Cerebellar cortex (tissue), 1 donor: ENCODE results near the gene SIT1.

Experiments
- DNase-seq: peaks from one replicate; pipeline ENCODE4 v3.0.0-alpha.2; 2015; ENCODE audit warnings: low spot score

Gene SIT1

DNA sequence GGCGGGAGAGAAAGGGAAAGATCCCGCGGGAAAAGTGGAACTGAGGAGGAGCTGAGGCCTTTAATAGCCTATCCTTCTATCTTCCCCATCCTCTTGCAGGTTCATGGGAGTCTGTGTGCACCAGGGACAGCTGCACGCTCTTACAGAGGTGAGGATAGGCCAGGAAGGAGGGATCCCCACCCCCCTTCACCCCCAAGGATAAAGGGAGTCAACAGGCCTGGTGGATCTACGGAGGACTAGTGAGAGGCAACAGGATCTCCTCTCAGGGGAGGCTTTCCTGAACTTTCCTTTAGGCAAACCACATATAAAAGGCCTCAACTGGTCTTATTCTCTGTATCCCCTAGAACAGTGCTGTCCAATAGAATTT, 44.6 kb downstream of the SIT1 start:
- no peak for DNase-seq

DNA sequence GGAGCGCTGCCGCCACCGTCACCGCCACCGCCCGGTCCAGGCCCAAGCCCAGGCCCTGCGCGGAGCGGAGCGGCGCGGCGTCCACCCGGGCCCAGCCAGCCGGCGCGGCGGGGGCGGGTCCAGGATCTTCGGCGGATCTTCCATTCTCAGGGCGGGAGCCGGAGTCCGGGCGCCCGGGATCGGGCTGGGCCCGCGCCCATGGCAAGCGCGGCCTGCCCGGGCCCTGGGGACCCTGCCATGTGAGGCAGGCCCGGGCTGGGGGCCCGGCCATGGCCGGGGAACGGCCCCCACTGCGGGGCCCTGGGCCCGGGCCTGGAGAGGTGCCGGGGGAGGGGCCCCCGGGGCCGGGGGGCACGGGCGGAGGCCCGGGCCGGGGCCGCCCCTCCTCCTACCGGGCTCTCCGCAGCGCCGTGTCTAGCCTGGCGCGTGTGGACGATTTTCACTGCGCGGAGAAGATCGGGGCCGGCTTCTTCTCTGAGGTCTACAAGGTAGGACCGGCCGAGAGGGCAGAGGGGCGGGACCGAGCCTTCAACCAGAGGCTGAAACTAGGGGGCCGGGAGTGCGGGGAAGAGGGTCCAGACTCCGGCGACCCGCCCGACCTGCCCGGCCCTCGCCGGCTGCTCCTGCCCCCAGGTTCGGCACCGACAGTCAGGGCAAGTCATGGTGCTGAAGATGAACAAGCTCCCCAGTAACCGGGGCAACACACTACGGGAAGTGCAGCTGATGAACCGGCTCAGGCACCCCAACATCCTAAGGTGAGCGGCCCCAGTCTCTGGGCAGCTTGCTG, 45.2 kb downstream of the SIT1 start:
- no peak for DNase-seq

DNA sequence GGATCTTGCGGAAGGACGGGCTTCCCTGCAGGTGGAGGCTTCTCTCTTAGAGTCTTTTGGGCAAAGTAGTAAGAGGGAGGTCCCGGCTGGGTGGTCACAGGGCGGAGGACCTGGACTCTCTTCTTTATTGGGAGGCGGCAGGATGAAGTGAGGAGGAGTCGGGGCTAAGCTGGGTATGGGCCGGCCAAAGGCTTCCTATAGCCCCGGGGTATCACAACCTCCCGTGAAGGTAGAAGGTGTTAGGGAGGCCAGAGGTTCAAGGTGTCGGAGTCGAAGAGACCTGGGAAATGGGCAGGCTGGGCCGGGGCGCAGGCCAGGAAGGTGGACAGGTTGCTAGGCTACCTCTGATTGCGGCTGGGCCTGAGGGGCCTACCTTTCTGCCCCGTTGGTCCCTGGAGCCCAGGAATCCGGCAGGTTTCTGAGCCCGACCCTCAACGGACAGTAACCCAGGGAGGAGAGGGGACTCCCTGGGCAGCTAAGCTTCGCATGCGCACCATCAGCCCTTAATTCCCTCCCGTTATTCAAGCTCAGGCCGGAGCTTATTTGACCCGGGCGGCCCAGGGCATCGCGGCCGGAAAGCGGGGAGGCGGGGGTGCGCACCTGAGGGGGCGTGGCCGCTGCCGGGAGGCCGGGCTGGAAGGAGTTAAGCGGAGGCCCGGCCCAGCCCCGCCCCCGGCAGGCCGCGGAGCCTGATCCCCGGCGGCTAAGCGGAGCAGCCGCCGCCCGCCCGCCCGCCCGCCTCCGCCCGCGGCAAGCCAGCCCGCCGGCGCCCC, 46.0 kb downstream of the SIT1 start, which contains the start of gene TESK1:
Gene TESK1, plus strand, starts transcription at position 685 of the 773 bp plus-strand sequence. CDS start 358 bp downstream, outside the sequence.
- peak; percentile 72 for DNase-seq

DNA sequence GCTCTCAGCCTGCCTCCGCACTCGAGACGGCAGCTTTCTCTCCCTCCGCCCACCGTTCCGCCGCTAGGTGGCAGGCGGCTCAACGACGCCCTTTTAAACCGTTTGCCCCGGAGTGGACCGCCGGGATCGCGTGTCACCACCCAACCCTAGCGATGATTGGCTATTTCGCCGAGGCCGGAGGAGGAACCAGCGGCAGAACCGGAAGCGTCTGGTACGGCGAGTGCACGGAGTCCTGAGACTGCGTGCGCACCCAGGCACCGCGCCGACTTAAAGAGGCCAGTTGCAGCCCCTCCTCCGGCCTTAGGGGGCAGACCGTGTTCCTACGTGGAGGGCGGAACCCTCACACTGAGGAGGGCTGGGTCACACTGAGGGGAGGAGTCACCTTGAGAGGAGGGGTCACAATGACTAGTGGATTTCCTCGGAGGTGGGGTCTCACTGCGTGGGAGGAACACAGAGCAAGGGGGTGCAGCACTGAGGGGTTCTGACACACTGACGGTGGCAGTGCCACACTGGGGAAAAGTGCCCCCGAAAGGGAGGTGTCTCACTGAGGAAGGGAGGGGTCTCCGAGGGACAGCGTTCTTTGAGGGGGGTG, 46.6 kb downstream of the SIT1 start:
- DNase-seq = peak; percentile 99

DNA sequence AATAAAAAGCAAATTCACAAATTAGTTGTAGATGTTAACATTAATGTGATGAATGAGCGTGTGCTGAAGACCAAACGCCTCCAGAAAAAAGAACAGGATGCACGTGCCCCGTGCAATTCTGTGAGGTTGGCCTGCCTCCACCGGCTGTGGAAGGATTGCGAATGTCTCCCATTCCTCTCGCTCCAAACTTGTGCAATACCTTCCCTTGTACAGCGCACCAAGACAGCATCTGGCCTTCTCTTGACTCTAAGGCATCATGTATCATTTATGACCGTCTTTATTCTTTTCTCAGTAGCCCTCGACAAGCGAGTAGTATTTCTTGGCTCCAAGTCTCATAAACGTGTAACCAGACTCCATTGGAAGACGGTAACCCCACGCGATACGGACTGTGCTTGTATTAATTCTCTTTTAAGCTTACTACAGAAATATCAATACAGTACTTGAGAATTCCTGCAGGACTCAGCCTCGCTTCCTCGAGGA, 47.2 kb downstream of the SIT1 start:
- no peak for DNase-seq

DNA sequence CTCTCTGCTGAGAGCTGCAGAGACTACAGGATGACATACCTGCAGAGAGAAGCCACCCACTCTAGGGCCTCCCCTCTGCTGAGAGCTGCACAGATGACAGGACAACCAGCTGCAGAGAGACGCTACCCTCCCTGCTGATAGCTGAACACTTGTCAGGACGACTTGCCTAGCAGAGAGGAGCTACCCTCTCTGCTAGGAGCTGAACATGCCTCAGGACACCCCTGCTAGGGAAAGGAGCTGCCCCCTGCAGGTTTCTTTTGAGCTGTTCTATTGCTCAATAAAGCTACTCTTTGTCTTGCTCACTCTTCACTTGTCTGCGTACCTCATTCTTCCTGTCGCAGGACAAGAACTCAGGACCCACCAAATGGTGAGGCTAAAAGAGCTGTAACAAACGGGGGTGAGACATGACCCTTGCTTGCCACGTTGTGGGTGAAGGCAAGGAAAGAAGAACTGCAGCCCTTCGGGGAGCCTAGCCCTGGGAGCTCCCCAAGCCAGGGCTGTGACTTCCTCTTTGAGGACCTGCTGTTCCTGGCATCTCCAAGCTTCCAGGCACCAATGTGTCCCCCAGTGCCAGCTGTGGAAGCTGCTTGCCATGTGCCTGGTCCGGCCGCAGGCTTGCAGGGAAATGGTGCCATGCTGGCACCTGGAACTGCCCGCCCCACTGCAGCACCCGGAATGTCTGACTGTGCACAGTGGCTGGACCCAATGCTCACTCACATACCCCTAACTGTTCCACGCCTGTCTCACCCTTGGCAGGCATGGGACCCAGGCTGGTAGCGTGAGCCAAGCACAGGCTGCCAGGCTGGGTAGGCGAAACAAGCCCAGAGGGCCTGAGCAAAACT, 50.7 kb downstream of the SIT1 start:
- DNase-seq = peak; percentile 13
